Psoas muscle (tissue), 8 donors: ENCODE data around the gene NRP1. TPM values are rescaled to one million over a fixed set of nuclear protein-coding genes. Genes with fewer than 3 reads are reported as not detected.
A peak's percentile ranks its signal among the peaks of the same experiment; 100 is the strongest.

Source experiments
- ATAC-seq, 4 donors: fragments of 200-7000 bp; cut with Tn5 transposase; one replicate each; pipeline ENCODE4 v1.9.1; 2020; ENCODE audit warnings: moderate library complexity in 3 of 4, mild to moderate bottlenecking in 2 of 4
- DNase-seq, 2 donors: peaks; one replicate each; pipeline ENCODE4 v3.0.0-alpha.2; 2020
- H3K27ac ChIP-seq: fragments of 200-600 bp; one replicate; pipeline ENCODE4 v1.8.0; 2022
- H3K27me3 ChIP-seq, 3 donors: fragments of 200-600 bp in 1 of 3; one replicate each; pipeline versions ENCODE4 v1.6.1 to v1.8.0; 2013 to 2022; ENCODE audit warnings: low read length in 2 of 3, mild to moderate bottlenecking in 2 of 3, moderate library complexity in 1 of 3; ENCODE audit not compliant: insufficient read depth in 3 of 3
- H3K36me3 ChIP-seq, 2 donors: fragments of 200-600 bp in 1 of 2; one replicate each; pipeline versions ENCODE4 v1.6.1 to v1.8.0; 2013 to 2022; ENCODE audit warnings: low read depth in 1 of 2, mild to moderate bottlenecking in 1 of 2, moderate library complexity in 1 of 2; ENCODE audit not compliant: insufficient read depth in 1 of 2
- H3K4me1 ChIP-seq: fragments of 200-600 bp; one replicate; pipeline ENCODE4 v1.8.0; 2022
- H3K4me3 ChIP-seq: fragments of 200-600 bp; one replicate; pipeline ENCODE4 v1.8.0; 2022; ENCODE audit warnings: mild to moderate bottlenecking
- H3K9me3 ChIP-seq: fragments of 200-600 bp; one replicate; pipeline ENCODE4 v1.8.0; 2022
- CTCF ChIP-seq: fragments of 200-600 bp; IDR thresholded peaks from one replicate; pipeline ENCODE4 v1.8.0; 2022; ENCODE audit warnings: antibody characterized with exemption
- WGBS, 3 donors: extraction: QIAGEN DNeasy Blood & Tissue Kit; methylation state at CpG; one replicate each; pipeline versions ENCODE4 v1.1.6 to v1.1.7; 2013; 5-methylcytosine and 5-hydroxymethylcytosine counted together
- intact Hi-C, 2 donors: fragments of 100-400 bp; cut with DNase I; formaldehyde crosslinking; loops; one replicate each; pipeline versions ENCODE4 v1.11.0 to v1.14.2; 2022
- polyA plus RNA-seq, 3 donors: library from polyadenylated mRNA; stranded (reverse); fragments of 200-250 nt; gene quantifications; one replicate each; pipeline ENCODE4 v1.2.3, GENCODE V29; 2013
- total RNA-seq, 4 donors: library from RNA; stranded (reverse); fragmentation: NEBNext Ultra II Directional in 2 of 4; extraction: Animal tissue kit (Norgen Biotek cat#: 25700) in 2 of 4; gene quantifications; one replicate each; pipeline versions ENCODE4 v1.2.1 to v1.2.4, GENCODE V29; 2021 to 2023
- donor health status: healthy with polysubstance abuse.
- donor health status: DM: no; HTN: no; CAD: no; lungs with moderate emphysema.
- donor health status: Bipolar disorder and iron deficiency.
- donor health status: healthy.
- donor health status: DM: yes; HTN: yes; CAD: no.
- donor health status: DM: no; HTN: no; CAD: no.
- donor health status: DM: no; HTN: no; CAD: no.
- donor health status: DM: yes; HTN: yes; CAD: no.

The NRP1 gene
- total and polyA plus RNA-seq, 7 donors = 10.9 to 54.8 (median 31.2) TPM

- no peak for TF ChIP-seq CTCF
- H3K4me3 ChIP-seq = no peak overlapping the region
- no peak for DNase-seq
- WGBS, 3 donors = 60 to 64% (median 62%) methylated on average over 2 of the region's 2 CpGs
- H3K36me3 ChIP-seq = no peaks in the 10 kb centered on the region
- H3K27me3 ChIP-seq = no peaks in the 10 kb centered on the region
- ATAC-seq = no peak
- peaks cover 72% of the 10 kb centered on the region for H3K4me1 ChIP-seq
- intact Hi-C loops = loop anchor here in 1 of 2 donors (5.0 kb wide), 1 partner anchor 35 kb away; no protein-coding TSS in a partner anchor
- H3K27ac ChIP-seq = peak overlapping the region; percentile 48
- H3K9me3 ChIP-seq = no peaks in the 10 kb centered on the region
Measured at GRCh38 chr10:33287112-33287511, 47.4 kb downstream of the NRP1 start.

GRCh38 chr10:33286157-33286934 lies 48.1 kb downstream of the NRP1 start:
- Histone ChIP-seq H3K4me1 (peaks cover 64% of the 10 kb centered on the region), H3K9me3 (no peaks in the 10 kb centered on the region), H3K4me3 (no peak overlapping the region), H3K36me3 (no peaks in the 10 kb centered on the region), H3K27ac (peak overlapping the region; percentile 54), H3K27me3 (no peaks in the 10 kb centered on the region)
- ATAC-seq (no peak), DNase-seq (no peak)
- 49 to 66% (median 52%) methylated on average over 4 of the region's 4 CpGs for WGBS, 3 donors
- TF ChIP-seq CTCF = no peak
- intact Hi-C loops = loop anchor here in 1 of 2 donors (5.0 kb wide), 1 partner anchor 36 kb away; no protein-coding TSS in a partner anchor

- intact Hi-C loops = loop anchor here in 1 of 2 donors (5.0 kb wide), 1 partner anchor 37 kb away; no protein-coding TSS in a partner anchor
- TF ChIP-seq CTCF = no peak
- H3K4me3 ChIP-seq = no peak overlapping the region
- H3K4me1 ChIP-seq = peaks cover 51% of the 10 kb centered on the region
- no peaks in the 10 kb centered on the region for H3K36me3 ChIP-seq
- peak overlapping the region; percentile 54 for H3K27ac ChIP-seq
- ATAC-seq (peak in 3 of 4 donors; percentile 22 to 68 (median 65)), DNase-seq (no peak)
- no peaks in the 10 kb centered on the region for H3K9me3 ChIP-seq
- 30 to 50% (median 34%) methylated on average over 2 of the region's 2 CpGs for WGBS, 3 donors
- H3K27me3 ChIP-seq = no peaks in the 10 kb centered on the region
Measured at GRCh38 chr10:33284945-33285344, 49.5 kb downstream of the NRP1 start.

- Histone ChIP-seq H3K4me3 (no peak overlapping the region), H3K27me3 (no peaks in the 10 kb centered on the region), H3K36me3 (peaks cover 0 to 6% of the 10 kb centered on the region in 2 donors), H3K9me3 (no peaks in the 10 kb centered on the region), H3K4me1 (peaks cover 23% of the 10 kb centered on the region), H3K27ac (peak overlapping the region; percentile 12)
- DNase-seq (no peak), ATAC-seq (peak in 2 of 4 donors; percentile 14 to 37)
- no peak for TF ChIP-seq CTCF
- intact Hi-C loops = no loop called here
- WGBS, 3 donors = 55 to 63% (median 60%) methylated on average over 5 of the region's 5 CpGs
Measured at GRCh38 chr10:33279811-33280602, 54.5 kb downstream of the NRP1 start.
